Stimulated activated CD8-positive, alpha-beta memory T cell treated with anti-CD3 and anti-CD28 coated beads, Interleukin-15, amount 100 ng/mL, for 24 hours (primary cell): ENCODE measurements around the gene CHRM5.

ENCODE experiments used
- DNase-seq: peaks from one replicate; pipeline ENCODE4 v3.0.0-alpha.2; 2020; ENCODE audit warnings: low read depth

The CHRM5 gene, protein sequence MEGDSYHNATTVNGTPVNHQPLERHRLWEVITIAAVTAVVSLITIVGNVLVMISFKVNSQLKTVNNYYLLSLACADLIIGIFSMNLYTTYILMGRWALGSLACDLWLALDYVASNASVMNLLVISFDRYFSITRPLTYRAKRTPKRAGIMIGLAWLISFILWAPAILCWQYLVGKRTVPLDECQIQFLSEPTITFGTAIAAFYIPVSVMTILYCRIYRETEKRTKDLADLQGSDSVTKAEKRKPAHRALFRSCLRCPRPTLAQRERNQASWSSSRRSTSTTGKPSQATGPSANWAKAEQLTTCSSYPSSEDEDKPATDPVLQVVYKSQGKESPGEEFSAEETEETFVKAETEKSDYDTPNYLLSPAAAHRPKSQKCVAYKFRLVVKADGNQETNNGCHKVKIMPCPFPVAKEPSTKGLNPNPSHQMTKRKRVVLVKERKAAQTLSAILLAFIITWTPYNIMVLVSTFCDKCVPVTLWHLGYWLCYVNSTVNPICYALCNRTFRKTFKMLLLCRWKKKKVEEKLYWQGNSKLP

DNA sequence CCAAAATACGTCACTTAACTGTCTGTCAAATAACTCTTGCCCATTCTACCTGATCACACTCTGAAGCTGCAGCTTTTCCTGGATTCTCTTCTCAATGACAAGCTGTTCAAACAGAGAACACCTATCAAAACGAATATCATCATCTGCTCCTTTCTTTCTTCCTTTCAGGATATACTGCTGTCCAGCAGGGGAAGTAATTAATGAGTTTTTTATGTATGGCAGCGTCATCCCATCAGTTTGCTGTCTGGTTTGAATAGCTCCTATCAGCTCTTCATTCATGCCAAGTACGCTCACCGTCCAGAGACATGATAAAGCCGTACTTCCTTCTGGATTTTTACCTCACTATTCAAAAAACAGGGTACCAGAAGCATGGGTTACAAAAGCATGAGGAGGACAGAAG lies at the start of gene CHRM5:
Gene CHRM5 (plus strand): TSS at position 274 of the 400 bp plus-strand sequence. CDS start 94,221 bp downstream, outside the sequence.
- DNase-seq: no peak

DNA sequence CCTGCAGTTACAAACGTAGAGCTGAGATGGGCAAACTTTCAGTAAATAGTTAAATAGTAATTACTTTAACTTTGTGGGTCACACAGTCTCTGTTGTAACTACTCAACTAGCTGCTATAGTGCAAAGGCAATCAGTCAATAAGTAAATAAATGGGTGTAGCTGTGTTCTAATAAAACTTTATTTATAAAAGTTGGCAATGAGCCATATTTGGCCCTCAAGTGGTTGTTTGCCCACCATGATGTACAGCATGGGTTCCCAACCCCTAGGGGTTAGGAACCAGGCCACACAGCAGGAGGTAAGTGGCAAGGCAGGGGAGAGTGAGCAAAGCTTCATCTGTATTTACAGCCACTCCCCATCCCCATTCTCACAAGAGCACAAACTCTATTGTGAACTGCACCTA lies 44.9 kb upstream of the CHRM5 start:
- DNase-seq: no peak

DNA sequence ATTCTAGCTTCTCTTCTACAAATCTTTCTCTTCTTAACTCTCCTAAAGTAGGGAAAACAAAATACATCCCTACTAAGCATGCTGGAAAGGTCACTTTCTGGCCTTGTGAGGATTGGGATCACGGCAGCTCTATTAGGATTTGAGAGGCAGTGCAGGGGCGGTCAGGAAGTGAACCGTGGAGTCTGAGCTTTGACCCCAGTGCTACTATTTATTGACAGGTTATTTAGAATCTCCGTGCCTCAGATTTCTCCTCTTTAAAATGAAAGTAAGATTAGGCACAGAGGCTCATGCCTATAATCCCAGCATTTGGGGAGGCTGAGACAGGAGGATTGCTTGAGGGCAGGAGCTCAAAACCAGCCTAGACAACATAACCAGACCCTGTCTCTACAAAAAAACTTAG lies 42.0 kb upstream of the CHRM5 start:
- no peak for DNase-seq

DNA sequence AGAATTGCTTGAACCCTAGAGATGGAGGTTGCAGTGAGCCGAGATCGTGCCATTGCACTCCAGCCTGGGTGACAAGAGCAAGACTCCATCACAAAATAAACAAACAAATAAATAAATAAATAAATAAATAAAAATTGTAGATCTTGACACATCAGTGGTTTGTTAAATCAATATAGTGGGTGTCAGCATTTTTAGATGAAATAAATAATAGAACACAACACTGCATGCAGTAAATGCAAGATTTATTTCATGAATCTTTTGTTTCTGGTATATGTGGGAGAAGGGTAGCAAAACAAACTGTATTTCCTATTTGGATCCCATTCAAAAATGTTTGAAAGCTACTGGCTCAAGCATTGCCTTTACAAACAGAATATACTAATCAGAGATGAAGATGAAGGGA lies 35.6 kb upstream of the CHRM5 start:
- no peak for DNase-seq

DNA sequence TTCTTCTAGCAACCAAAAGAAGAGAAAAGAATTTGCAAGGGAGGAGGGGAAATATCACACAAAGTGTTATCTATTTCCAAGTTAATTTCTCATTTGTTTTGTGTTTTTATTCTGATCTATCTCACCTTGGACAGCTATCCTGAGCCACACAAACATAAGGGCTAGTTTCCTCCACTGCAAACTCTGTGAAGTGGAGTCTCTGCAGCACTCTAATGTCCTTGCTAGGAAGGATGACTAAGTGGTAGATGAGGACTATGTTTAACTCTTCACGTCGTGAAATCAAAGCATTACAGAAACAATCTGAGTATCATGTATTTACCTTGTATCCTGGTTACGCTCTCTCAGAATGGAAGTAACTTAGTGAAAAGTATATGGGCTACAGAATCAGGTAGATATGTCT lies 33.9 kb upstream of the CHRM5 start:
- DNase-seq: no peak

DNA sequence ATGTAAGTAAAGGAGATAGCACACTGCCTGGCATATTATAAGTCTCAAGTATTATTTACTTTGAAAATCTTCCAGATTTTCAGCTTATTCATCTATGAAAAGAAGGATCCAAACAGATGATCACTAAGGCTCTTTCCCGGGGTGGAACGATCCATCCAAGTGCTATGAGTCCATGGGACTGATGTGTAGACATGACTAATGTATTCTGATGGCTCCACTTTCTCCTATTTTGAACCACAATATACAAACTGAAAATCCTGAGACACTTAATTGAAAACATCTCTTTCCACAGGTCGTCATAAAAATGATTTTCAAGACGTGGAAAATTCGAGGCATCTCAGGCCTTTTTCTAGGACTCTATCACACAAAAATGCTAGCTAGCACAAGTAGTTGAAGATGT lies 33.4 kb upstream of the CHRM5 start:
- DNase-seq: no peak

DNA sequence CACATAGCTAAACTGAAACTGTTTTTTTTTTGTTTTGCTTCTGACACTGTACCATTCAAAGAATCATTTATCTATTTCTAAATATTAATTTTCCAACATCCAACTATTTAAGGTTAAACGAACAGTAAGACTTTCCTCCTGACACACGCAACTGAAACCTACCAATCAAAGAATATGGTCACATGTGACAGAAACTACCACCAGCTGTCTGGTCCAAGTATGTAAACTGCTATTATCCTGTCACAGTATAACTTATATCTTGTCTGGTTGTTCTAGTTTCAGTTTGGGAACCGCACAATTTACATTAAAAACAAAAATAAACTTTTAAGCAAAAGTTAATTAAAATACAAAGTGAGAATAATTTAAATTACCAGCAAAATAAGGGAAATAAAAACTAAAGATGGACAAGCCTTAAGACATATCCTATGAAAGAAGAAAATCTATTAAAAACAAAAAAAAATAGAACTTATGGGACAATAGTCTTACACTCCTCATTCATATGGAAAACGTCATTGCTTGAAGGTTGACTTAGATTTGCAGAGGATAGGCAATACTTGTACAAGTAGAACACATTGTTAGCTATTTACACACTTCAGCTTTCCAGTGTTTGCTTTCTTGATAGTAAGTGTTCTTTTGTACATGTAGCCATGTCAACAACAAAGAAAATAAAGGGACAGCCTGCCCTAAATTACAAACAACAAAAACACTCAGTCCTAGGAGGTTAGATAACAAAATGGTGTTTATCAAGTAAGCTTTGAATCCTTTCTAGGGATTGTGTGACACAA lies 26.8 kb upstream of the CHRM5 start:
- DNase-seq: no peak

DNA sequence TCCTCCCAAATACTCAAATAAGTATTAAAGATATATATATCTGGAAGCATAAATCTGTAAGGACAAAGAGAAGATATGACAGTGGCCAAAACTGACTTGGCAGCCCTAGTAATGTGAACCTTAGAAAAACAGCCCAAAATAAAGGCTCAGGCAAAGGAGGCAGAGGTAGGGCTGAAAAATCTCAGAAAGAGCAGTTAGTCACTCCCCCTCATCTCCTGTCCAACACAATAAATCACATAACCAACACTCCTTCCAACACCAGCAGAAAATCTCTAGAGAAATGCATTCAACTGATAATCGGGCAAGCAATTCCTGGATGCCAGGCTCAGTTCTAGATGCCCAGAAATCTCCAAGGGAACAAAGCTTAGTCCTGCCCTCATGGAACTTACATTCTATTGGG lies 22.1 kb upstream of the CHRM5 start:
- no peak for DNase-seq

DNA sequence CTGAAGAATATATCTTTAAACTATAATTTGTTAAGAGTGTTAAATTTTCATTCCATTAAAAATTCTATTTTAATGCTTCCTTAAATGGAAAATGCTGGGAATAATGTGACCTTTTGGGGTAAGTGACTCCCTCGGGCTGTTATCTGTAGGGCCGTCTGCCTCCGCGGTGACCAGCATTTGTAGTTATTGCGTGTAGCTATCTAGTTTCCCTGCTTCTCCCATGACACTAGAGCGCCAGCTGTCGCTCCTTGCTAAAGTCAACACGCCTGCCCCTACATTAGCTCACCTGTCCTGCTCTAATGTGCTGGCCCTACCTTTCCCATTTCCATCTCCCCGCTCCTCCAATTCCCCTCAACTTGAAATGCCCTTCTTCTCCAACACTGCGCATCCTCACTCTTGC lies 12.4 kb upstream of the CHRM5 start:
- DNase-seq: no peak

DNA sequence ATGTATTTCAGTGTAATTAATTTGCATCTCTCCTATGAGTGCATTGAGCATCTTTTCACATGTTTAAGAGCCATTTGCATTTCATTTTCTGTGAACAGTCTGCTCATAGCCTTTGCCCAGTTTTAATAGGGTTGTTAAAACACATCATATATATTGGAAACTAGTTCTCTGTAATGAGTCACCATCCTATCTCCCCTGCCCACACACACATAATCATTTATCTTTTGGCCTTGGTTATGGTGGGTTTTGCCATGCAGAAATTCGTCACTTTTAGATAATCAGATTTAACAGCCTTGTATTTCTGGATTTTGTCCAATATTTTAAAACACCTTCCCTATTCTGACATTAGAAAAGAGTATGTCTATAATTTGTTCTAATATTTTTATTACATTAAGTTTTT lies 11.9 kb upstream of the CHRM5 start:
- no peak for DNase-seq

DNA sequence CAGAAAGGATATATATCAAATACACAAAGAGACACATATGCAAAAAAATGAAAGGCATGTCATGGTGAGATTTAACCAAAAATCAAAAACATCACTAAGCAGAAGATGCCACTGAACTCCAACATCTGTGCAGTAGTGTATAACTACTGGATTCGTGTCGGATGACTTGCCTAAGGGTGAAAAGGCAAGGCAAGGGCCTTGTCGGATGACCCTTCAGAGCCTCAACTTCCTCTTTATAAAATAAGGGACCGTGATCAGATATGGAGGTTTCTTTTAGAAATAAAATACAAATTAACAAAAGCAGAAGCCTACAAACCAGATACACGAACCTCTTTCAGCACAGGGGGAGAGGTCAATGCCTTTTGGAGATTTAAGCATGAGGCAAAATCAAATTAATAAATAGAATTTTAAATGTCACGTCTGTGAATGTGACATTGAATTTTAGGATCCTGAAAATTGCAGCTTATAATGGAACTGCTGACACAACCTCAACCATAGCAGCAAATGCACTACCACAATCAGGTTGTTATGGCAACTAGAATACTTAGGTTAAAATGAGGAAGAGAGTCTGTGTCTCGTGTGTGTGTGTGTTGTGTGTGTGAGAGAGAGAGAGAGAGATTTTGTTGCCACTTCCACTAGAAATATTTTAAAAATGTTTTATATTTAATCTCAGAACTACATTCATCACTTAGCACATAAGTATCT lies 8.3 kb upstream of the CHRM5 start:
- no peak for DNase-seq

DNA sequence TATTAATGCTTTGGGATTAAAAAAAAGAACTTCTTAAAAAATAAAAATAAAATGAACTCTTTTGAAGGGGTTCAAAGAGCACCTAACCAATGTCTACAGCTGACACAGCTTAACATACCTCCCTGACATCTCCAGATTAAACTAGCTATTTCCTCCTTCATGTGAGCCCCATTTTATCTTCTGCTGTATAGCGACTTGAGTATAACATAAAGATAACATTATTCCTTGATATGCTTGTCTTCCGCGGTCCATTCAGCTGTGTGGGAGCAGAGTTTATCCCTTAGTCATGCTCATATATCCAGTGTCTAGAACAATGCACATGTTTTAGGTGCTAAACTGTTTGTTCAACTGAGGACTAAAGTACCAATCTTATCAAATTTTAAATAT lies 7.8 kb upstream of the CHRM5 start:
- no peak for DNase-seq

DNA sequence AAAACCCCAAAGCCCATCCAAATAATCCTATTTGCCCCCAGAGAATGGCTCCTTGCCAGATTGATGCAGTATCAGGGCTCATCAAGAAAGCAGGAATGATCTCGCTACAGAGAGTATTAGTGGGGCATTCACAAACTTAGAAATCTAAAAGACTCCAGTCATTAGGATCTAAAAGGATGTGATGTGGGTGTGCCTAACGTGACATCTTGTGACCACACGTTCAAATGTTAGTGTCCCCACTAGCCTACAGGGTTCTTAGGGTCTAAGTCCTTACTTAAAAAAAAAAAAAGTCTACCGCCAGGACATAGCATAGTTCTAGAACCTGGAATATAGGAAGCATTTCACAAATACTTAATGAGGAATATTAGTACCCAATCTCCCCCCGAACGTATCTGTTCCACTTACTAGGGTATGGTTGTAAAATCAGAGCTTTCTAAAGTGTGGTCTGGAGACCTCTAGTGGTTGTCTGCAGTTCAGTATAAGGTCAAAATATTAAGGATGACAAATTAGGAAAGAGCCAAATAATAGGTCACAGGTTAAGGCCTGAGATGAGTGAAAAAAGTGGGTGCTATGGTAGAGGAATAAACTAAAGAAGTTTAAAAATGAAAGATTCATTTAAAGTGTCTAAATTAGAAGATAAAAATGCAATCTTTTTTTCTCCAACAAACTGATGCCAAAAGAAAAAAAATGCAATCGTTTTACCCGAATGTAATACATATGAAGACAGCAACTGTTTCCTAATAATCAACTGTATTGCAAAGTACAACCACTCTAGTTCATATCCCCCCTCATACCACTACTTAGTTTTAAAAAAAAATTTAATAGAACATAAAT lies 4.2 kb upstream of the CHRM5 start:
- no peak for DNase-seq

DNA sequence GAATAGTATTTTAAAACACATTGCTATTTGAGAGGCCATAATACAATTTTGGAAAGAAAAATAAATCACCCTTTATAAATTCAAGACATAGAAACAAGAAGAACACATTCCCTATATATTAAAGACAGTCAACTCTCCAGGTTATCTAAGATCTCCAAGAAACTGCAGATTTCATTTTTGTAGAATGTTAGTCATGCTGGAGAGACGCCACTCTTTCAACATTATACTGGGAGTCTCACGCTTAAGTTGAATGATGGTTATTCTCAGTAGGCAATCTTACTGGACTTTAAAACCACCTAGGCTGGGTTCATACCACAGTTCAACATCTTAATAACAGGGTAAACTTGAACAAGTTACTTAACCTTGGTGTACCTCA lies 3.6 kb upstream of the CHRM5 start:
- DNase-seq: no peak

DNA sequence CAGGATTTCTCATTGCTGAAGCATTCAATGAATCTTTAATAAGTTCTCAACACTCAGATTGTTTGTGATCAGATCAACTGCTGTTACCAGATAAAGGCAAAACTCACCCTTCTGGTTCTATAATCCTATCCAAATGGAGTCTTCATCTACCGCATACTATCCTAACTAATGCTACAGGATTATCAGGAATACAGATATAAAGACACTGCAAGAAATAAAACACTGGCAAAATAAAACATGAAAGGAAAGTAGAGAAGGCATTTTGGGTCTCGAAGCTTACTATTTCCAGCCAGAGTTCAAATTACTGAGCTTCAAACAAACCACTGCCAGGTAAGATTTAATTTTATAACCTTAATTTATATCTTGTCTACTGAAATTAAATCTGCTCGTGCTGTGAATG lies 524 bp downstream of the CHRM5 start:
- no peak for DNase-seq

DNA sequence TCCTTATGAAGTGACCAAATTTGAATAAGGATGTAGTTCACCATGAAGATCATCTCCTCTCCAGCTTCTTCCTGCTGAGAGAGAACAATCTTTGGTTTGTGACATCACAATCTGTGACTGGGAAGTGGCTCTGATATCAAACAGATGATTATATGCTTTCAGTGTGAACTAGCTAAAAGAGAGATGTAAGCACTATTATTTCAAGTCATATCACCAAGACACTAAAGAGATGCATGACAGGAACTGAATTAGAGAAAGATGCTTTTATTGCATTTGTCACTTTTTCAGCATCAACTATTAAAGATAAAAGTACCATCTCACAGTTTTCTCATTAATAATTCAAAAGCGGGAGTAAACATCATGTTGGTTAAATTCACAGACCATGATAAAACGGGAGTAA lies 3.5 kb downstream of the CHRM5 start:
- DNase-seq: no peak

DNA sequence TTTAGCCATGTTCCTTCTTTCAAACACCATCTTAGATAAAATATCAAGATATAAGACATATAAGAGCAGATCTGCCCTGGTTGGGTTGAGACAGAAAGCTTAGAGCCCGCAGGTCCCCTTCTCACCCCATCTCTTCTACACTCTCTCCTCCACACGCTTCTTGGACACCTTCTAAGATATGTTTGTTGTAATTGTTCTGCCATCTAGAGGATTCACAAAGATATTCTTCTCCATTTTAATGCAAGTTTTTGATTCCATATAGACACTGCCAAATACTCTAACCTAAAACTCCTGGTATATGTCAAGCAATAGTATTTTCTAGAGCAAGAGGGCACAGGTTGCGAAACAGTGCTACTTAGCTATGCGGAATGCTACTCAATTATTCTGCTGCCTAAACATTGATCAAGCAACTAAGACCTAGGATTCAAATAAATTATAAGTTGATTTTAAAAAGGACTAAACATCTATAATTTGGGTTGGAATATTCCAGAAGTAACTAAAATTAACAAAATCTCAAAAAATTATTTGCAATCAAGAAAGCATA lies 6.8 kb downstream of the CHRM5 start:
- no peak for DNase-seq

DNA sequence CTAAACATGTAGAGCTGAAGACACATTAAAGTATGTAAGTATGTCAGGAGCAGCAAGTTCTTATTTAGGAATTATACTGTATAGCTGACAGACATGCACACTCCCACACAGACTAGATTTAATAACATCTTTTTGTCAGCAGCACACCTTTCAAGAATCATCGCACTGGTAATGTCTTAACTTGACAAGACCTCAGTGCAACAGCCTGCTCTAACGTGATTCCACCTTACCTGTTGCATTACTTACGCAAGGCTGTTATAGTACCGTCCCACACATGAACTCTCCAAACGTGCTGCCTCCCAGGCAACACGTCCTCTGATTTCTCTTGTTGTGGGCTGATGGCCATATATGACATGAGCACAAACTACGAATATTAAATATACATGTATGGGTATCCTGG lies 11.9 kb downstream of the CHRM5 start:
- DNase-seq: no peak

DNA sequence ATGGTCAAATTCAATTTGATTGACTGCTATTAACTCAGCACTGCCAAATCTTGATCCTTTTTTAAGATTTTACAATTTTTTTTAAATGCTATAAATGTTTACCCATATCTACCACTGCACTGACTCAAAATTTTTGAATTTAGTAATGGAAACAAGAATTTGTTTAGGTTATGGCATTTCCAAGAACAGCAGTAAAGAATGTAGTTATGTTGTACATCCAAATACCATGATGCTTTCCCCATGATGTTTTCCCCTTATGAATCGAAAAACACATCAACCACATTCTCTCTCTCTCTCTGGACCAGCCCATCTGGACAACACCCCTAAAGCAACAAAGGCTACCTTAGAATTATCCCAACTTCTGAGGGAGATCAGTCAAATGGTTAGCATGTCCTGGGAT lies 14.2 kb downstream of the CHRM5 start:
- DNase-seq: no peak

DNA sequence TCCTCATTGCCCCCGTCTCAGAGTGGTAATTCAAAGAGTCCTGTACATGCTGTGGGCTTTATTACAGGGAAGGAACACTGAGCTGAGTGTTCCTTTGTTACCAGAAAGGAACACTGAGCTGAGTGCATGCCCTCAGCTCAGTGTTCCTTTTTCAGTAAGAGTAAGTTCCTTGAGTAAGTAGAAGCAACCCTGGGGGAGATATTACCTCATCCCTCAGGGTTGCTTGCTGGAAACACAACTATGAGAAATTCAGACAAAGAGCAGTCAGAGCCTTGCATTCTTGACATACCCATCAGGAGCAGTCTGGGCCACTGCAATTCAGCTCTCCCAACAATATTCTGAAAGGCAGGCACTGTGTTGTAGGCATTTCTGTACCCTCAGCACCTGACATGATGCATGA lies 17.0 kb downstream of the CHRM5 start:
- DNase-seq: no peak

DNA sequence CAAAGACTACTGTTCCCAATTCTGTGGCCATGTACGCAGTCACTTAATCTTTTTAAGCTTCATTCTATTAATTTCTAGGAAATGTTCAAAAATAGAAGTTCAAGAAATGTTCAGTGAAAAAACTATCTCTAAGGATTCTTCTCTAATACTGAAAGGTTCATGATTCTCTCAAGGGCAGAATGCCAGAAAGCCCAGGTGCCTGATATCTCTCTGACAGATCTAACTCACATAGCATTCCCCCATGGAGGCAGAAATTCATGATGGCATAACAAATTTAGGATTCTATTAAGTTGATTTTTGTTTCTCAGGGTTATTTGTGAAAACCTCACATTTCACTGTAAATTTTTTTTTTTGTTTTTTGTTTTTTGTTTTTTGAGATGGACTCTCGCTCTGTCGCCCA lies 17.5 kb downstream of the CHRM5 start:
- no peak for DNase-seq

DNA sequence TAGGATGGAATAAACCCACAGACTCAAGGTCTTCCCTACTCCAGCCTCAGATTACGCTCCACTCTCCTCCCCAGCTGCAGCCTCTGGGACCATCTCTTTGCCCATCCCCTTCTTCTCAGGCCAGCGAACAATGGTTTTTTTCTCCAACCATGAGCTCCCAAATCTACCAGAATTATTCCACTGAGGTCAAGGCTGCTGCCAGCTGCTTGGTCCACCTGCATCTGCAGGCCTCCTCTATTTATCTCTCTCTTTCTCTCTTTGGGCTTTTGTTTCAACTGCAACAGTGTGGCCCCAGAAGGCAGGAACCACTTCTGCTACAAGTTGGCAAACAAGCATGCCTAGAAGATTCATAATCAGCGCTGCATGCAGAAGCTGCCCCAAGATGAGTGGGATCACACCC lies 19.1 kb downstream of the CHRM5 start:
- DNase-seq: no peak
